ENCODE data around the gene AKAP14. TPM values are rescaled to one million over a fixed set of nuclear protein-coding genes. Genes with fewer than 3 reads are reported as not detected.

The AKAP14 gene
- total RNA-seq, 2 experiments from 2014 or later: not detected

DNA sequence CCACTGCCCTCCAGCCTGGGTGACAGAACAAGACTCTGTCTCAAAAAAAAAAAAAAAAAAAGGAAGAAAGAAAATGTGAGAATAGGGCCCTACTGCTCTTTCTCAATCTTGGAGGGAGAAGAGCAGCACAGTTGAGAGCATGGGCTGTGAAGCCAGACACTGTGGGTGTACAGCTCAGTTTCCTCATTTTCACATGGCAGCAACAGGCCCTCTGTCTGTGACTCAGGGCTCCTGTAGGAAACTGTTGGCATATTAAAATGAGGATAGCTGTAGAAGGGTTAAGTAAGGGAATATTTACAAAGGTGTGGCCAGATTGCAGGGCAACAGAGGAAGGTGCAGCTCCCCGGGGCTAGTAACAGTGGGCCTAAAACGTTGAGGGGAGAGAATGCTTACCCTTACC lies 3.4 kb downstream of the AKAP14 start:
- Histone ChIP-seq H3K9me3 (ENCODE audit: low read length) (no peaks in the 10 kb centered on the region), H2AFZ (ENCODE audit: low read length) (no peak overlapping the region), H3K36me3 (ENCODE audit: insufficient read depth, low read length) (no peaks in the 10 kb centered on the region), H3K27ac (ENCODE audit: low read depth, low read length, poor library complexity, severe bottlenecking) (no peak overlapping the region), H3K4me1 (ENCODE audit: insufficient read depth, low read length, poor library complexity, severe bottlenecking) (no peaks in the 10 kb centered on the region), H3K9me2 (ENCODE audit: insufficient read depth, low read length) (no peaks in the 10 kb centered on the region), H3K79me2 (ENCODE audit: insufficient read depth, low read depth, low read length) (no peaks in the 10 kb centered on the region), H3K4me3 (ENCODE audit: low read depth, low read length, poor library complexity, severe bottlenecking) (no peak overlapping the region), H4K20me1 (ENCODE audit: insufficient read depth, low read length) (no peaks in the 10 kb centered on the region), H3K4me2 (ENCODE audit: low read length) (no peak overlapping the region)
- BruUV-seq (replicated peaks): no TSS peak
- POLR2A ChIA-PET: interaction anchor here (0.7 kb wide), 1 partner anchor 475 kb away, joined by 4 read pairs; no protein-coding TSS in a partner anchor
- CTCF ChIA-PET (ENCODE audit: unreplicated experiment): no interaction called here
- TF ChIP-seq, protein P1, sequence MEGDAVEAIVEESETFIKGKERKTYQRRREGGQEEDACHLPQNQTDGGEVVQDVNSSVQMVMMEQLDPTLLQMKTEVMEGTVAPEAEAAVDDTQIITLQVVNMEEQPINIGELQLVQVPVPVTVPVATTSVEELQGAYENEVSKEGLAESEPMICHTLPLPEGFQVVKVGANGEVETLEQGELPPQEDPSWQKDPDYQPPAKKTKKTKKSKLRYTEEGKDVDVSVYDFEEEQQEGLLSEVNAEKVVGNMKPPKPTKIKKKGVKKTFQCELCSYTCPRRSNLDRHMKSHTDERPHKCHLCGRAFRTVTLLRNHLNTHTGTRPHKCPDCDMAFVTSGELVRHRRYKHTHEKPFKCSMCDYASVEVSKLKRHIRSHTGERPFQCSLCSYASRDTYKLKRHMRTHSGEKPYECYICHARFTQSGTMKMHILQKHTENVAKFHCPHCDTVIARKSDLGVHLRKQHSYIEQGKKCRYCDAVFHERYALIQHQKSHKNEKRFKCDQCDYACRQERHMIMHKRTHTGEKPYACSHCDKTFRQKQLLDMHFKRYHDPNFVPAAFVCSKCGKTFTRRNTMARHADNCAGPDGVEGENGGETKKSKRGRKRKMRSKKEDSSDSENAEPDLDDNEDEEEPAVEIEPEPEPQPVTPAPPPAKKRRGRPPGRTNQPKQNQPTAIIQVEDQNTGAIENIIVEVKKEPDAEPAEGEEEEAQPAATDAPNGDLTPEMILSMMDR (conservative IDR thresholded peaks at IDR 0.05; ENCODE audit: low read length): no peak
- TF ChIP-seq EZH2phosphoT487 (IDR thresholded peaks at IDR 0.05; ENCODE audit: borderline replicate concordance, low read depth, low read length): no peak
- no peak for DNase-seq (ENCODE audit: low spot score)
- intact Hi-C loops (cut with micrococcal nuclease; ENCODE audit: unreplicated experiment): no loop called here

GRCh38 chrX:119900976-119901375 lies 5.3 kb downstream of the AKAP14 start:
- Histone ChIP-seq H3K79me2 (ENCODE audit: insufficient read depth, low read depth, low read length) (no peaks in the 10 kb centered on the region), H3K27ac (ENCODE audit: low read depth, low read length, poor library complexity, severe bottlenecking) (no peak overlapping the region), H3K4me3 (ENCODE audit: low read depth, low read length, poor library complexity, severe bottlenecking) (no peak overlapping the region), H3K4me1 (ENCODE audit: insufficient read depth, low read length, poor library complexity, severe bottlenecking) (no peaks in the 10 kb centered on the region), H3K36me3 (ENCODE audit: insufficient read depth, low read length) (no peaks in the 10 kb centered on the region), H4K20me1 (ENCODE audit: insufficient read depth, low read length) (no peaks in the 10 kb centered on the region), H2AFZ (ENCODE audit: low read length) (no peak overlapping the region), H3K9me3 (ENCODE audit: low read length) (no peaks in the 10 kb centered on the region), H3K4me2 (ENCODE audit: low read length) (no peak overlapping the region), H3K9me2 (ENCODE audit: insufficient read depth, low read length) (no peaks in the 10 kb centered on the region)
- intact Hi-C loops (cut with micrococcal nuclease; ENCODE audit: unreplicated experiment): no loop called here
- BruUV-seq (replicated peaks): no TSS peak
- ChIA-PET POLR2A (no interaction called here), CTCF (ENCODE audit: unreplicated experiment) (no interaction called here)
- DNase-seq (ENCODE audit: low spot score): no peak
- no peak for TF ChIP-seq EZH2phosphoT487 (IDR thresholded peaks at IDR 0.05; ENCODE audit: borderline replicate concordance, low read depth, low read length)
- TF ChIP-seq, protein P1 (conservative IDR thresholded peaks at IDR 0.05; ENCODE audit: low read length): no peak

GRCh38 chrX:119916310-119916709 lies 20.6 kb downstream of the AKAP14 start:
- ChIA-PET CTCF (ENCODE audit: unreplicated experiment) (no interaction called here), POLR2A (no interaction called here)
- H3K4me3 ChIP-seq (ENCODE audit: low read depth, low read length, poor library complexity, severe bottlenecking): no peak overlapping the region
- H3K9me2 ChIP-seq (ENCODE audit: insufficient read depth, low read length): no peaks in the 10 kb centered on the region
- no peaks in the 10 kb centered on the region for H3K79me2 ChIP-seq (ENCODE audit: insufficient read depth, low read depth, low read length)
- no peaks in the 10 kb centered on the region for H3K9me3 ChIP-seq (ENCODE audit: low read length)
- H3K4me1 ChIP-seq (ENCODE audit: insufficient read depth, low read length, poor library complexity, severe bottlenecking): no peaks in the 10 kb centered on the region
- H3K27ac ChIP-seq (ENCODE audit: low read depth, low read length, poor library complexity, severe bottlenecking): no peak overlapping the region
- TF ChIP-seq, protein P1 (conservative IDR thresholded peaks at IDR 0.05; ENCODE audit: low read length): no peak
- TF ChIP-seq EZH2phosphoT487 (IDR thresholded peaks at IDR 0.05; ENCODE audit: borderline replicate concordance, low read depth, low read length): no peak
- H3K4me2 ChIP-seq (ENCODE audit: low read length): no peak overlapping the region
- no peak for DNase-seq (ENCODE audit: low spot score)
- no peaks in the 10 kb centered on the region for H4K20me1 ChIP-seq (ENCODE audit: insufficient read depth, low read length)
- no TSS peak for BruUV-seq (replicated peaks)
- H2AFZ ChIP-seq (ENCODE audit: low read length): no peak overlapping the region
- intact Hi-C loops (cut with micrococcal nuclease; ENCODE audit: unreplicated experiment): no loop called here
- H3K36me3 ChIP-seq (ENCODE audit: insufficient read depth, low read length): no peaks in the 10 kb centered on the region
